Medulla oblongata (tissue), 1 donor: Measurements from ENCODE around the gene TMIE.
"Not testable (repeated sequence)": the region's sequence is repeated elsewhere in the genome, so short reads cannot be mapped to it uniquely, and the experiment has no call there.

ENCODE experiments used
- DNase-seq: peaks from one replicate; pipeline ENCODE4 v3.0.0-alpha.2; 2015; ENCODE audit errors: extremely low spot score

Gene TMIE

GRCh38 chr3:46722443-46722842, 21.3 kb downstream of the TMIE start:
- DNase-seq: no peak

GRCh38 chr3:46724424-46724823, 23.2 kb downstream of the TMIE start:
- no peak for DNase-seq

GRCh38 chr3:46725621-46726314, 24.6 kb downstream of the TMIE start:
- peak; percentile 27 for DNase-seq

GRCh38 chr3:46729038-46729437, 27.8 kb downstream of the TMIE start:
- DNase-seq: no peak

- no peak for DNase-seq
Measured at GRCh38 chr3:46730819-46731218, 29.6 kb downstream of the TMIE start.

- DNase-seq: no peak
Measured at GRCh38 chr3:46731795-46732194, 30.6 kb downstream of the TMIE start.

- DNase-seq: no peak
Measured at GRCh38 chr3:46733026-46733800, 32.0 kb downstream of the TMIE start.

- DNase-seq: no peak
Measured at GRCh38 chr3:46734773-46735172, 33.6 kb downstream of the TMIE start.

GRCh38 chr3:46736006-46736872, 35.0 kb downstream of the TMIE start:
- DNase-seq: no peak

GRCh38 chr3:46737329-46737731, 36.1 kb downstream of the TMIE start:
- DNase-seq: no peak

GRCh38 chr3:46739565-46739964, 38.4 kb downstream of the TMIE start:
- DNase-seq: not testable (repeated sequence)

GRCh38 chr3:46742992-46743585, 41.9 kb downstream of the TMIE start:
- no peak for DNase-seq

GRCh38 chr3:46746711-46747110, 45.5 kb downstream of the TMIE start:
- DNase-seq: no peak

- no peak for DNase-seq
Measured at GRCh38 chr3:46748170-46748569, 47.0 kb downstream of the TMIE start.

- DNase-seq: no peak
Measured at GRCh38 chr3:46749129-46749528, 47.9 kb downstream of the TMIE start.

GRCh38 chr3:46750555-46751038, 49.4 kb downstream of the TMIE start:
- DNase-seq: no peak

- not testable (repeated sequence) for DNase-seq
Measured at GRCh38 chr3:46753127-46753526, 51.9 kb downstream of the TMIE start.

GRCh38 chr3:46755646-46756045, 54.5 kb downstream of the TMIE start:
- DNase-seq: no peak

- no peak for DNase-seq
Measured at GRCh38 chr3:46756642-46757041, 55.5 kb downstream of the TMIE start.

- DNase-seq: no peak
Measured at GRCh38 chr3:46759239-46760167, 58.3 kb downstream of the TMIE start.
